Stimulated activated CD4-positive, alpha-beta T cell treated with anti-CD3 and anti-CD28 coated beads, Interleukin-4, amount 100 ng/mL, for 1 hour (primary cell): ENCODE measurements around the gene ANKMY1.
"Not testable (repeated sequence)": the region's sequence is repeated elsewhere in the genome, so short reads cannot be mapped to it uniquely, and the experiment has no call there.

Experiments
- DNase-seq: peaks from one replicate; pipeline ENCODE4 v3.0.0-alpha.2; 2020

ANKMY1 gene

DNA sequence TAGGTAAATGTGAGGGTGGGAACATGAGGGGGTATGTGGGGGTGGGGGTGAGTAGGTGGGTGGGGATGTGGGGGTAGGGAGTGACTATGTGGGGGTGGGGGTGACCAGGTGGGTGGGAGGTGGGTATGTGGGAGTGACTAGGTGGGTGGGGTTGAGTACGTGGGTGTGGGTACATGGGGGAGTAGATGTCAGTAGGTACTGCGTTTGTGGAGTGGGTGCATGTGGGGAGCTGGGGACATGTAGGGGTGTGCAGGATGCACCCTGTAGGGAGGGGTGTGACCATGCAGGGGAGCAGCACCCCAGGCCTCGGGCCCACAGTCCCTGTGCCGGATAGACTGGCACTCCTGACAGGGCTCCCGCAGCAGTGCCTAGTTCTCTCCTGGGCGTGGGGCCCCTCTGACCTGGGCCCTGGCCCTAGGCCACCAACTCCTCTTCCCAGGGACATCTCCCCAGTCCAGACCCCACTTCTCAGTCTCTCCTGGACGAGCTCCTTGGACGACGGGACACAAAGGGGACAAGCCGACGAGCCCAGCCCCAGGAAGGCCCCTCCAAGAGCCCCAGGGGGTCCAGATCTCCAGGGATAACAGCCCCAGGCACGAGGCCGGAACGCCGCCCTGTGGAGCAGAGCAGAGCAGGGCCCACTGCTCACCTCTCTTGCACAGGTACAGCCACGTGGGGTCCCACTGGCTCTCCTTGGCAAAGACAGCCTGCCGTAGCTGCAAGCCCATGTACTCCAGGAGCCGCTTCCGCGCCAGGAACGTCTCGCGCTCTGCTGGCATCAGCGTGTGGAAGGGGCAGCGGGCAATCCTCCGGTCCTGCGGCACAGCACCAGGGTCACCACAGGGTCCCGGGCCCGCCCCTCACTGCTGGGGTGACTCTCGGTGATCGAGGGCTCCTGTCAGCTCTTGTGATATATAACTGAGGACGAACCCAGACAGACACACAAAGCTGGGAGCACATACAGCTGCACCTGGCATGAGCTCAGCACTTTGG, 58.2 kb downstream of the ANKMY1 start:
- no peak for DNase-seq

DNA sequence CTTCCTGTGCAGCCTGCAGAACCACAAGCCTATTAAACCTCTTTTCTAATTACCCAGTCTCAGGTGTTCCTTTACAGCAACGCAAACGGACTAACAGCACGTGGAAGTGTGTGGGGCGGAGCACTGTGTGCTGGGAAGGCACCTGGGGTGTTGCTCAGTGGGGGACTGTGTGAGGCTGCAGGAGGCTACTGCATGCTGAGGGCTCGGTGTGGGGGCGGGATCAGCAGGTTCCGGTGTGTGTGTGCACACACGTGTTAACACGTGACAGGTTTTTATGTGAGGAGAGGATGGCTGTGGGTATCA, 58.9 kb downstream of the ANKMY1 start:
- no peak for DNase-seq

DNA sequence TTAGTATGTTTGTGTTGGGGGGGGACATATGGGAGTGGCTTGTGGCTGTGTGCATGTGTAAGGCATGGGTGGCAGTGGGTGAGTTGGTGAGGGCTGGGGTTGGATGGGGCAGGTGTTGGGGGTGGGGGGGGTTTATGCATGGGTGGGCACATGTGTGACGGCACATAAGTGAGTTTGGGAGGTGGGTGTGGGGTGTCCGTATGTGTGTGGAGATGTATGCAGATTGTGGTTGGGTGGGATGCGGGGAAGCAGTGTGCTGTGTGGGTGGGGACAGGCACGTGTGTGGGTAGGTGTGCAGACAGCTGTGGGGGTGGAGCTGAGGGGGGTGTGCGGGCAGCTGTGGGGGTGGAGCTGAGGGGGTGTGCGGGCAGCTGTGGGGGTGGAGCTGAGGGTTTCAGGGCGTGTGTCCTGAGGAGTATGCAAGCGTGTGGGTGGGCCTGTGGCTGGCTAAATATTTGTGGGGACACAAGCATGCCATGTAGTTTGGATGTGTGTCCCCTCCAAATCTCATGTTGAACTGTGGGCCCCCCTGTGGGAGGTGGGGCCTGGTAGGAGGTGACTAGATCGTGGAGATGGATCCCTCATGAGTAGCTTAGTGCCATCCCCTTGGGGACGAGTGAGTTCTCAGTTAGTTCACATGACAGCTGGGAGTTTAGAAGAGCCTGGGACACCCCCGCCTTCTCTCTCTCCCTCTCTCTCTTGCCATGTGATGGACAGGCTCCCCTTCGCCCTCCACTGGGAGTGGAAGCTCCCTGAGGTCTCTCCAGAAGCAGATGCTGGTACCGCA, 59.4 kb downstream of the ANKMY1 start:
- DNase-seq: no peak

DNA sequence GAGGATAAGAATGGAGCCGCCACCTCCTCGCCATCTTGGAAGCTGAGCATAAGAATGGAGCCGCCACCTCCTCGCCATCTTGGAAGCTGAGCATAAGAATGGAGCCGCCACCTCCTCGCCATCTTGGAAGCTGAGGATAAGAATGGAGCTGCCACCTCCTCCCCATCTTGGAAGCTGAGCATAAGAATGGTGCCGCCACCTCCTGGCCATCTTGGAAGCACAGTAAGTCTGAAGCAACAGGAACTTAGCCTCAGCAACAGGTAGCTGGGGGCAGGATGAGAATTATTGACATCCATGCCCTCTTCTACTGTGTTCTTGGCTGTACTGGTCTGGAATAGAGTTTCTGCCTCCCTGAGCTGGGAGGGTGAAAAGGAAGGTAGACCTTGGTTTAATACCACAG, 60.7 kb downstream of the ANKMY1 start:
- not testable (repeated sequence) for DNase-seq

DNA sequence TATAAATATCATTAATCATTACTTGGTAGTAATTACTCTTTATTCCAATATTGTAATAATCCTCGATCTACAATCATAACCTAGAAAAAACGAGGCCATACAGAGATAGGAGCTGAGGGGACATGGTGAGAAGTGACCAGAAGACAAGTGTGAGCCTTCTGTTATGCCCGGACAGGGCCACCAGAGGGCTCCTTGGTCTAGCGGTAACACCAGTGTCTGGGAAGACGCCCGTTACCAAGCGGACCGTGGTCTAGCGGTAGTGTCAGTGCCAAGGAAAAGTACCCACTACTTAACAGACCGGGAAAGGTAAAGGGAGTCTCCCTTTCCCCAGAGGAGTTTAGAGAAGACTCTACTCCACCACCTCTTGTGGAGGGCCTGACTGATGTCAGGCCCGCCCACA, 62.8 kb downstream of the ANKMY1 start:
- not testable (repeated sequence) for DNase-seq

DNA sequence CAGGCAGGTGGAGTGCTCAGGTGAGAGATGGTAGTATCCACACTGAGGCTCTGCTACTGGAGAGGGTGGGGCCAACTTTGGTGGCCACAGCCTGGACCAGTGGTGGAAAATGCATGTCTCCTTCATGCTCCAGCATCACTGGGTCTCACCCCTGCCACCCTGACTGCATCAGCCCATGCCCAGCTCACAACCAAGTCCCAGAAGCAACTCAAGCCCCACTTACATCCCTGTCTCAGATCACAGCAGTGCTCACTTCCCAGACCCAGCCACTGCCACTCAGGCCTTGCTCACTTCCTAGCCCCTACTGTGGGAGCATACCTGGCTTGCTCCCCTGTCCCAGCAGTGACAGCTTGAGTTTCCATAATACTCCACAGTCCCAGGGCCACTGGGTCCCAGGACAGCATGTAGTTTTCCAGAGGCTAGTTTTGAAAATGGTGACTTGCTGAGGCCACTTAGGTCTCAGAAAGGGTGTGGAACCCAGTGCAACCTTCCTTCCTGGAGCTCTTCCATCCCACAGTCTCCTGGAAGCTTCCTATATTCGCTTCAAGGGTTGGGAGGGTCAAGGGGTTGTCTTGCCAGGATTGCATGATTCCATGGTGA, 63.5 kb downstream of the ANKMY1 start:
- no peak for DNase-seq

DNA sequence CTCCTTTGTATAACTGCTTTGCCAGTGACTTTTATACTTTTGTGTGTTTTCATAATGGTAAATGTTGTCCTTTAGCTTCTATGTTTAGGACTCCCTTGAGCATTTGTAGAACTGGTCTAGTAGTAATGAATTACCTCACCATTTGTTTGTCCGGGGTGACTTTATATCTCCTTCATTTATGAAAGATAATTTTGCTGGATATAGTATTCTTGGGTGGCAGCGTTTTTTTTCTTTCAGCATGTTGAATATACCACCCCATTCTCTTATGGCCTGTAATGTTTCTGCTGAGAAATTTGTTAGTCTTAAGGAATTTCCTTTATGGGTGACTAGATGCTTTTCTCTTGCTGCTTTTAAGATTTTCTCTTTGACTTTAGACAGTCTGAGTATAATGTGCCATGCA, 66.3 kb downstream of the ANKMY1 start:
- no peak for DNase-seq

DNA sequence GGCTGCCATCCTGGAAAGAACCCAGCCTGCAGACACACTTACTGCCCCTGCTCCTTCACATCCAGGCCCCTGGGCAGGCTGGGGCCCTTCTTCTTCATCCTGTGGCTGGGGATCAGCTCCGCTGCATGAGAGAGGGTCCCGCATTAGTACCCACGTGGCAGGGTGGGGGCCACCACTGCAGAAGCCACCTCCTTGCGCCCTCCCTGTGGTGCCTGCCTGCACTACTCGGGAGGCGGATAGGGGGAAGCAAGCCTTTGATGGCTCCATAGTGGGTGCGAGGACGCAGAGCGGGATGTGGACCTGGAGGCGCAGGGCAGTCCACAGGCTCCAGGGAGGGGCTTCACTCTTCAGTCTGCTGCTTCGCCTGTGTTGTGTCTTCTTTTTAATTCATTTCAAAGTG, 75.6 kb downstream of the ANKMY1 start:
- no peak for DNase-seq

DNA sequence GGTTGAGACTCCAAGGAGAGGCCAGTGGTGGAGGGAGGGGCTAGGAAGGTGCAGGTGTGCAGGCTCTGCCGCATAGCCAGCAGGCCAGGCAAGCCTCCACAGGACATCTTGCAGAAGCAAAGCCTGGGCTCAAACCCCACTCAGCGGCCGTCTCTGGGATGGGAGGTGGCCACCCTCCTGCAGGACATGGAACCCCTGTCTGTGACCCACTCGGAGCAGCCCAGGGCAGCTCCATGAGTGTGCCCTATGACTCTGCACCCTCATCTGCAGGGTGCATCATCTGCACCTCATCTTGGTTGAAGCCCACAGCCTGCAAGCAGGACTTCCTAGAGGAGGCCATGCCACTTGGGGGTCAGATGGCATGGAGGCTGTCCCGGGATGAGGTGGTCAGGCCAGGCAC, 76.1 kb downstream of the ANKMY1 start:
- DNase-seq: no peak

DNA sequence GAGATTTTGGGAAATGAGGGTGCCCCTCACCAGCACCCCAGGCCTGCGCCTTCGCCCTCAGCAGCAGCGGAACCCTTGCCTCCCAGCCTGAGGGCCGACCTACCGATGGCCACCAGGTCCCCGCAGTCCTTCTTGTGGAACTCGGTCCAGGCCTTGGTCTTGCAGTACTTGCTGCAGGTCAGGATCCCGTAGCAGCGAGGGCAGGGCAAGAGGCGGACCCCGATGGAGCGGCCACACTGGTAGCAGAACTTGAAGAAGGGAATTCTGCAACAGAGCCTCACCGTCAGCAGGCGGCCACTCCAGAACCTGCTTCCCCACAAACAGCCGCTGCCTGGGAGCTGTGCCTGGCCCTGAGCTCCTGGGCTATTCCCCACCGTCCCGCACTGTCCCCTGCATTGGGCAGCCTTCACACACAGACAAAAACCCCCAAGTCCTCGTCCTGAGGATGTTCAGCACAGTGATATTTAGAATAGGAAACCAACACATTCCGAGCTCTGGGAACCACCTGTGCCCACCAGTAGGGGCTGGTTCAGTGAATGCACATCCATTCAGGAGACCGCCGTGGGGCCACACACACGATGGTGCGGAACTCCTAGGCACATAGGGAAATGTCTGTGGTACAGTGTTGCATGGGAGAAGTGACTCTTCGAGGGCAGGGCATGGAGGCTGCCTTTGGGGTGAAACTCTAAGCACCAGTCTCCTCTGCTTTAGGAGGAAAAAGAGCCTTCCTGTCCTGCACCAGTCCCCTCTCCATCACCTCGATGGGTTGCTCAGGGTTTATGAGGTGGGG, 76.8 kb downstream of the ANKMY1 start:
- DNase-seq: no peak

DNA sequence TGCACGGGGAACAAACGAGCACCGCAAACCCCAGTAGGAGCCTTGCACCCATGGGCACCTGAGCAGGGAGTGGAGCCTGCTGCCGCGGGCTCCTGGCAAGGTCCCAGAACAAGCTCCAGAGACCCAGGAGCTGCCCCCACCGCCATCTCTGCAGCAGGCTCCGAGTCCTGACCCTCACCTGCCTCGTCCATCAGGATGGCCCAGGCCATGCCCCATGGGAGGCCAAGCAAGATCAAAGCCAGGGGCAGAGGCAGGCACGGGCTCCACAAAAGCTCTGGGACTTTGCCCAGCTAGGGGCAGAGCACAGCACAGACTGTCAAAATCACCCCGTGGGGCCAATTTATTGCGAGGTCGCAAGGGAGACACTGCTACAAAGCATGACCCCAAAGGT, 78.7 kb downstream of the ANKMY1 start:
- DNase-seq: no peak

DNA sequence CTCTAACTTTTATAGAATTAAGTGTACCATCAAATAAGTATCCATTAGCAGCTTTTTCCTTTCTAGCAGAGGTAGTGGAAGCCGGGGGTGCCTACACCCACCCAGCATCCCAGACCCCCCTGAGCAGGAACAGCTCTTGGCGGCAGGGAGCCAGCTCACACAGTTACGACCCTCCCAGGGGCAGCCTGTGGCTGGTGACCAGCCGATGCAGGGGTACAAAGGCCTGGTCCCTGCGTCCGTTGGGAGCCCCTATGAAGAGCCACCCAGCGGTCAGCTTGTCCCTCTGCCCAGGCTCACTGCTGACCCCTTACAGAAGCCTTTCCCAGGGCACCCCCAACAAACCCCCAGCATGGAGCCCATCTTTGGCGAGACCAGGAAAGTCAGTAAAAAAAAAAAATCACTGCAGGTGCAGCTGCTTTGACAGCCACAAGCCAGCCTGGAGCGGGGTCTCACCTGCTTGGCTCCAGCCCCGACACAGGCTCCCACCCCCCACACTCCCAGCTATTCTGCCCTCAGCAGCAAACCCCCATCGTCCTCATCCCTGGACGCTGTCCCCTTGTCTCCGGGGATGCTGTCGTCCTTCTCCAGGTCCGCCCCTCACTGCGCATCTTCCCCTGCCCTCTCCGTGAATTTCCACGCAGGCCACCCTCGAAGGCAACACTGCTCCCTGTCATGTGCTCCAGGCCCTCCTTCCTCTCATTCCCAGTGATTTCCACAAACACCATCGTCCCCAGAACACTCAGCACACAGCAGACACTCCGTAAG, 79.3 kb downstream of the ANKMY1 start:
- no peak for DNase-seq

DNA sequence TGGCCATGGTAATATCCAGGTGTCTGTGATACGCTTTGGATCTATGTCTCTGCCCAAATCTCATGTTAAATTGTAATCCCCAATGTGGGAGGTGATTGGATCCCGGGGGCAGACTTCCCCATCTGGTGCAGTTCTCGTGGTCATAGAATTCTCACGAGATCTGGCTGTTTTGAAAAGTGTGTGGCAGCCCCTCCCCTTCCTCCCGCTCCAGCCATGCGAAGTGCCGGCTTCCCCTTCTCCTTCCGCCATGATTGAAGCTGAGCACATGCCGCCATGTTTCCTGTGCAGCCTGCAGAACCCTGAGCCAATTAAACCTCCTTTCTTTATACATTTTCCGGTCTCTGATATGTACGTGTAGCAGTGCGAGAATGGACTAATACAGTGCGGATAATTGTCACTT, 79.9 kb downstream of the ANKMY1 start:
- DNase-seq: no peak

DNA sequence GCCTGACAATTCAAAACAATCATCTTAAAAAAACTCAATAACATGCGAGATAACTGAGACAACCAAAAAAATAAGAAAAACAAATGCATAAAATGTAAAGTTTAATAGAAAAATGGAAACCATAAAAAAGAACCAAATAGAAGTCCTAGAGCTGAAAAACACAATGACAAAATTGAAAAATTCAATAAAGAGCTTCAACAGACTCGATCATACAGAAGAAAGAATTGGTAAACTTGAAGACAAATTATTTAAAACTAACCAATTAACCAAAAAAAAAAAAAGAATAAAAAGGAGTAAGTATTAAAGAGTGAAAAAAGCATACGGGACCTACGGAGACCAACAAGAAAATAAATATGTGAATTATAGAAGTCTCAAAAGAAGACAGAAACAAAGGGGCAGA, 84.6 kb downstream of the ANKMY1 start:
- no peak for DNase-seq

DNA sequence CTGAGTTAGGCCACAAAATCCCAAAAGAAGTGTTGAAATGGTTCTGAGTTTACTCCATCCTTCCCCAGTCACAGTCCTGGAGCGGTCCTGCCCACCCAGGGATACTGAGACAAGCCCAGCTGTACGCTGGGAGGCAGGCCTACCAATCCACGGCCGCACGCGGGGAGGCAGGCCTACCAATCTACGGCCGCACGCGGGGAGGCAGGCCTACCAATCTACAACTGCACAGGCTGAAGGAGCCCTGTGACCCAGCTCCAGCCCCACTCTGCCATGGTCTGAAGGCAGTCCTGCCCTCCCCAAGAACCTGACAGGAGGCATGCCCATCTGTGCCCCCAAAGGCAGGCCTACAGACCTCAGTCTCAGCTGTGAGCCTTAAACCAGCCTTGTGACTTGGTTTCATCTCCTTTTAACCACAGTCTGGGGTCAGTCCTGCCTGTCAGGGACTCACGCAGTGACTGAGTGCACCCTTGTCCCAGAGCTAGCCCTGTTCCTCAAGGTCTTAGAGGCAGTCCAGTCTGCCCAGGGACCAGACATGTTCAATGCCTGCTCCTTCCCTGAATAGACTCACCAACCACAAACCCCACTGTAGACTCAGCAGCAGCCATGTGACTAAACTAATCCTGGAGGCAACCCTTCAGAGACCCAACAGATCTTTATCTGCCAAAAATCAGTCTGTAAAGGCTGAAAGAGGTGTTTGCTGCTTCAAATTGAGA, 85.6 kb downstream of the ANKMY1 start:
- no peak for DNase-seq

DNA sequence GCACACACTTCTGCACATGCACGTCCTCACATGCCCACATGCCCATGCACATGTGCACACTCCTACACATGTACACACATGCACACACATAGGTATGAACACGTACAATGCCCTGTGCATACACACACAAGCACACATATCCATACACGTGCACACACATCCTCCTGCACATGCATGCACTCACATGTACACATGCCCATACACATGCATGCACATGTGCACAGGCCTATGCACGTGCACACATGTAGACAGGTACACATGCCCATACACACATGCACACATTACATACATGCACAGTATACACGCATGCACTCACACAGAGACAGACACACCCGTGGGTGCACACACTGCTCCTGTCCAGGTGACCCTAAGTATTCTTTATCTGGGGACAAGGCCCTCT, 88.0 kb downstream of the ANKMY1 start:
- DNase-seq: no peak

DNA sequence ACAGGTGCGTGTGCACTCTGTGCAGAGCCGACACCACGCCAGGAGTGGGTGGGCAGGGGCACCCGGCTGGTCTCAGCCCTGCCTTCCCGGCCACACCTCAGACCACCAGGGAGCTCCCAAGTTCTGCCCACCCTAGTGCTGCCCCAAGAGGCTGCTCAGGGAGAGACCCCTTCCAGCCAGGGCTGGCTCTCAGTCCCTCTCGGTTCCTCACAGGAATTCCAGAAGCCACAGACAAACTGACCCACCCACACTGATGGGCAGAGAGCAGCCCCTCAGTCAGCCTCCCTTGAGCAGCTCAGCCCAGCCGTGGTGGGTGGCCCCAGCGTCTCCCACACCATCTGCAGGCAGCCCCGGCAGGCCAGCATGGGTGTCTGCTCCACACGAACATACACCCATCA, 88.5 kb downstream of the ANKMY1 start:
- DNase-seq: no peak

DNA sequence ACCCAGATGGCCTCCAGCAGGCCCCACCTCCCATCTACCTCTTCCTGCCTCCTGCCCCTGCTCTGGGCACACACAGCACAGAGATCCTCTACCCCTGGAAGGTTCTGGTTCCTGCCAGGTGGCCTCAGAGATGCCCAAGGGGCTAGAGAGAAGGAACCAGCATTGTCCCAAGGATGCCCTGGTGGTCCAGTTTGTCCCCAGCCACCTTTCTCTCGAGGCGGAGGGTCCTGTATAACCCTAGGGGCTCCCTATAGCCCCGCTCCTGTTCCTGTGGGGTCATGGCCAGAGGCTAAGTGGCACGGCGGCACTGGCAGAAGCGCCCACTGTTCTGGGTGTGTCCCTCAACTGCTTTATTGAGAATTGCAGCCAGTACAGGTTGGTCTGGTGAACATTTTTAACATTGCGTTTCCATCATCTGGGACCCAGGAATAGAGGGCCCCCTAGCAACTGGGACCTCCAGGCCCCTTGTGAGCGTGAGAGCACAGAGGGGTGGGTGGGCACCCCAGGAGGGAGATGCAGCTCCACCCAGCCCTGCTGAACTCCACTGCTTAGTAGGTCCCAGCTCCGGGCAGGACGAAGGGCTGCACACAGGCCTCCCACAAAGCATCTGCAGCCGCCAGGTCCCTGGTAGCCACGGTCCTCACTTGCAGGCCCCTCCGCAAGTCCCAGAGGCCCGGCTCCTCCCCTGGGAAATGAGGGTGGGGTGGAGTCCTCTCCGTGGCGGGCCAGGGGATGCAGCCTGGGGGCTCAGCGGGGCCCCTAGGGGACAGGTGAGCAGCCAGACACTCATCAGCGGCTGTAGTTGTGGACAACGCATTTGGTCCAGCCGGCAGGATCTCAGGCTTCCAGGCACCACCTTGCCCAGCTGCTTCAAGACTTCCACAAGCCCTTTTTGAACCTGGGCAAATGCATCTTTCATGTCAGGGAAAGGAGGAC, 89.2 kb downstream of the ANKMY1 start:
- DNase-seq: no peak

DNA sequence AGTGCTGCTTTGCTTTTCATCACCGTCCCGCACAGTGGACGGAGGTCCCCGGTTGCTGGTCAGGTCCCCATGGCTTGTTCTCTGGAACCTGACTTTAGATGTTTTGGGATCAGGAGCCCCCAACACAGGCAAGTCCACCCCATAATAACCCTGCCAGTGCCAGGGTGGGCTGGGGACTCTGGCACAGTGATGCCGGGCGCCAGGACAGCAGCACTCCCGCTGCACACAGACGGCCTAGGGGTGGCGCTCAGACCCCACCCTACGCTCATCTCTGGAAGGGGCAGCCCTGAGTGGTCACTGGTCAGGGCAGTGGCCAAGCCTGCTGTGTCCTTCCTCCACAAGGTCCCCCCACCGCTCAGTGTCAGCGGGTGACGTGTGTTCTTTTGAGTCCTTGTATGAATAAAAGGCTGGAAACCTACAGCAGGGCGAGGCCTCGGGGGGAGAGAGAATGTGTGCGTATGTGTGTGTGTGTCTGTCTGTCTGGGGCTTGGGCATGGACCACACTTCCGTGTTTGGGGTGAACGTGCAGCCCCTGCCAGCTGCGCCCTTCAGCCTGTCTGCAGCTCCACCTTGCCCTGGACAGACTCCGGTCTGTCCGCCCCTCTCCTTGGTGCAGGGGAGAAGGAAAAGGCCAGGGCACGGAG, 90.0 kb downstream of the ANKMY1 start:
- DNase-seq: no peak

DNA sequence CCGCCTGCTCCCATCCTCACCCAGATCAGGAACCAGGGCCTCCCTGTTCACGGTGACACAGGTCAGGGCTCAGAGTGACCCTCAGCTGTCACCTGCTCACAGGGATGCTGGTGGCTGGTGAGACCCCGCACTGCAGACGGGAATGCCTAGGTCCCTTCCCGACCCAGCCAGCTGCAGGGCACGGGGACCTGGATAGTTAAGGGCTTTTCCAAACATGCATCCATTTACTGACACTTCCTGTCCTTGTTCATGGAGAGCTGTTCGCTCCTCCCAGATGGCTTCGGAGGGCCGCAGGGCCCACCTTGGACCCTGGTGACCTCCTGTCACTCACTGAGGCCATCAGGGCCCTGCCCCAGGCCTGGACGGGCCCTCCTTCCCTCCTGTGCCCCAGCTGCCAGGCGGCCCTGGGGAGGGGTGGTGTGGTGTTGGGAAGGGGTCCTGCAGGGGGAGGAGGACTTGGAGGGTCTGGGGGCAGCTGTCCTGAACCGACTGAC, 90.6 kb downstream of the ANKMY1 start:
- DNase-seq: no peak
